BLaER1 treated with 17β-estradiol and CSF1 and Interleukin-3, amounts not matched to agents 10 nM and 100 nM (cell line): ENCODE data around the gene C3orf18.
A peak's percentile ranks its signal among the peaks of the same experiment; 100 is the strongest.

Experiments used
- H3K27ac ChIP-seq, 11 experiments: shearing (Covaris generic); formaldehyde crosslinking; 2 replicates each; pipeline ENCODE4 v1.8.1; 2022
- H3K27me3 ChIP-seq, 11 experiments: shearing (Covaris generic); formaldehyde crosslinking; 2 replicates each; pipeline ENCODE4 v1.8.1; 2022
- H3K36me3 ChIP-seq, 11 experiments: shearing (Covaris generic); formaldehyde crosslinking; 2 replicates each; pipeline ENCODE4 v1.8.1; 2022
- H3K4me1 ChIP-seq, 10 experiments: shearing (Covaris generic); formaldehyde crosslinking; 2 replicates each; pipeline ENCODE4 v1.8.1; 2022
- H3K4me2 ChIP-seq, 11 experiments: shearing (Covaris generic); formaldehyde crosslinking; 2 replicates each; pipeline ENCODE4 v1.8.1; 2022
- H3K4me3 ChIP-seq, 10 experiments: shearing (Covaris generic); formaldehyde crosslinking; 2 replicates each; pipeline ENCODE4 v1.8.1; 2022
- H3K9ac ChIP-seq, 11 experiments: shearing (Covaris generic); formaldehyde crosslinking; 2 replicates each; pipeline ENCODE4 v1.8.1; 2022
- H3K9me3 ChIP-seq, 11 experiments: shearing (Covaris generic); formaldehyde crosslinking; replicated peaks in 1 of 11; 2 replicates each; pipeline ENCODE4 v1.8.1; 2022
- H4K20me1 ChIP-seq, 11 experiments: shearing (Covaris generic); formaldehyde crosslinking; 2 replicates each; pipeline ENCODE4 v1.8.1; 2022
- Cebpa-rat ChIP-seq, 11 experiments: shearing (Covaris generic); IDR thresholded peaks; 2 replicates each; pipeline ENCODE4 v1.8.1; 2022

Gene C3orf18

GRCh38 chr3:50611464-50612233, 44.1 kb upstream of the C3orf18 start, which contains the start of gene CISH:
CISH (minus strand) TSS chr3:50611774; CDS start chr3:50611650, 124 bp downstream.
- Histone ChIP-seq H4K20me1 (peaks cover 5 to 48% (median 45%) of the 10 kb centered on the region in 11 experiments; a peak in 21 of 22 replicates), H3K9ac (peak within 1 kb of the TSS; percentile 88 to 95 (median 93)), H3K36me3 (peaks cover 10 to 41% (median 39%) of the 10 kb centered on the region in 11 experiments; a peak in 21 of 22 replicates), H3K4me1 (peaks cover 56 to 79% (median 77%) of the 10 kb centered on the region in 10 experiments), H3K27ac (peak within 1 kb of the TSS; percentile 81 to 95 (median 92)), H3K4me3 (peak within 1 kb of the TSS; percentile 63 to 98 (median 87)), H3K4me2 (peak within 1 kb of the TSS; percentile 97 to 100 (median 100)), H3K9me3 (no peaks in the 10 kb centered on the region), H3K27me3 (peaks cover 0 to 13% (median 0%) of the 10 kb centered on the region in 11 experiments; a peak in 3 of 22 replicates)
- TF ChIP-seq Cebpa-rat (IDR thresholded peaks at IDR 0.05) = no peak

GRCh38 chr3:50610992-50611463, 43.5 kb upstream of the C3orf18 start:
- Histone ChIP-seq H3K27me3 (peaks cover 0 to 13% (median 0%) of the 10 kb centered on the region in 11 experiments; a peak in 3 of 22 replicates), H3K4me1 (peaks cover 56 to 80% (median 79%) of the 10 kb centered on the region in 10 experiments), H3K4me2 (peak overlapping the region; percentile 97 to 100 (median 100)), H3K36me3 (peaks cover 12 to 47% (median 45%) of the 10 kb centered on the region in 11 experiments; a peak in 21 of 22 replicates), H3K27ac (peak overlapping the region; percentile 81 to 95 (median 92)), H3K4me3 (peak overlapping the region; percentile 63 to 98 (median 87)), H3K9ac (peak overlapping the region; percentile 88 to 95 (median 93)), H4K20me1 (peaks cover 5 to 54% (median 51%) of the 10 kb centered on the region in 11 experiments; a peak in 21 of 22 replicates), H3K9me3 (no peaks in the 10 kb centered on the region)
- TF ChIP-seq Cebpa-rat (IDR thresholded peaks at IDR 0.05) = no peak

DNA sequence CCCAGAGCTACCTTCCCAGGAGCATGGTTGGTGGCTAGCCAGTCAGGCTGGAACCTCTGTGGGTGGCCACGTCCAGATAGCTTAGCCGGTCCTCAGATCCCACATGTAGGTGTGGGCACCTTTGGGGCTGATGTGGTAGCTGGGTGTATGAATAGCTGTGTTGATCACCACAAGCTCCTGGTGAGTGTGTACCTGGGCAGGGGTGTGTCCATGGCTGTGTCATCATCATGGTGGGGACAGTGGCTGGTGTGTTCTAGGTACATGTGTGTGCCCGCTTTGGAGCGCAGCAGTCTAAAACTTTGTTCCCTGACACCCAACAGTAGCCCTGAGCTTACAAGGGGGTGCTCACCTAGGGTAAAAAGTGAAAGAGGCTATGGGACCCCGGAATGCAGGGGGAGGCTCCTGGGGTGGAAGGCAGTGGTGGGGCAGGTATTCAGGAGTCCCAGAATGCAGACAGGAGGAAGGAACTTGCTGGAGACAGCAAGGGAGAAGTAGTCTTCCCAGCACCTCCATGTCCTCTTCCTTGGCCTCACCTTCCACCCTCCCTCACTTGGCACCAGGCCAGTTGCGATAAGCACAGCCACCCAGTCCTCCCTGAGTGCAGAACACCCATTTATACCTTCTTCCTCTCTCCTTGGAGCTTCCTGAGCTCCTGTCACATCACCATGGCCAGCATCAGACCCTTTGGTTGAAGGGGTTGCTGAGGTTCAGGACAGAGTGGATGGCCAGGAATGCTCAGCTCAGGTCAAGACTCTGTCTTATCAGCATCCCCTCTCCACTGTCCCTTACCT, 42.8 kb upstream of the C3orf18 start:
- TF ChIP-seq Cebpa-rat (IDR thresholded peaks at IDR 0.05) = no peak
- peak overlapping the region; percentile 97 to 100 (median 100) for H3K4me2 ChIP-seq
- H3K27me3 ChIP-seq = peaks cover 0 to 13% (median 0%) of the 10 kb centered on the region in 11 experiments; a peak in 3 of 22 replicates
- peaks cover 5 to 60% (median 55%) of the 10 kb centered on the region in 11 experiments; a peak in 21 of 22 replicates for H4K20me1 ChIP-seq
- no peaks in the 10 kb centered on the region for H3K9me3 ChIP-seq
- H3K9ac ChIP-seq = peak overlapping the region; percentile 88 to 95 (median 93)
- H3K27ac ChIP-seq = peak overlapping the region; percentile 81 to 95 (median 92); a peak in 21 of 22 replicates
- H3K4me3 ChIP-seq = peak overlapping the region; percentile 63 to 98 (median 87)
- peaks cover 12 to 54% (median 52%) of the 10 kb centered on the region in 11 experiments; a peak in 21 of 22 replicates for H3K36me3 ChIP-seq
- H3K4me1 ChIP-seq = peaks cover 56 to 80% (median 79%) of the 10 kb centered on the region in 10 experiments

- no peaks in the 10 kb centered on the region for H3K9me3 ChIP-seq
- H3K4me1 ChIP-seq = peaks cover 60 to 83% (median 80%) of the 10 kb centered on the region in 10 experiments
- no peak for TF ChIP-seq Cebpa-rat (IDR thresholded peaks at IDR 0.05)
- peaks cover 5 to 61% (median 55%) of the 10 kb centered on the region in 11 experiments; a peak in 21 of 22 replicates for H4K20me1 ChIP-seq
- peaks cover 0 to 13% (median 0%) of the 10 kb centered on the region in 11 experiments; a peak in 3 of 22 replicates for H3K27me3 ChIP-seq
- peak overlapping the region; percentile 63 to 98 (median 87); a peak in 18 of 20 replicates for H3K4me3 ChIP-seq
- H3K27ac ChIP-seq = peak overlapping the region in 10 of 11 experiments; percentile 40 to 95 (median 87); a peak in 13 of 22 replicates
- H3K9ac ChIP-seq = peak overlapping the region; percentile 88 to 95 (median 93); a peak in 19 of 22 replicates
- H3K36me3 ChIP-seq = peaks cover 12 to 60% (median 58%) of the 10 kb centered on the region in 11 experiments; a peak in 21 of 22 replicates
- peak overlapping the region; percentile 97 to 100 (median 100) for H3K4me2 ChIP-seq
These were observed 42.2 kb upstream of the C3orf18 start for GRCh38 chr3:50609763-50610085.

DNA sequence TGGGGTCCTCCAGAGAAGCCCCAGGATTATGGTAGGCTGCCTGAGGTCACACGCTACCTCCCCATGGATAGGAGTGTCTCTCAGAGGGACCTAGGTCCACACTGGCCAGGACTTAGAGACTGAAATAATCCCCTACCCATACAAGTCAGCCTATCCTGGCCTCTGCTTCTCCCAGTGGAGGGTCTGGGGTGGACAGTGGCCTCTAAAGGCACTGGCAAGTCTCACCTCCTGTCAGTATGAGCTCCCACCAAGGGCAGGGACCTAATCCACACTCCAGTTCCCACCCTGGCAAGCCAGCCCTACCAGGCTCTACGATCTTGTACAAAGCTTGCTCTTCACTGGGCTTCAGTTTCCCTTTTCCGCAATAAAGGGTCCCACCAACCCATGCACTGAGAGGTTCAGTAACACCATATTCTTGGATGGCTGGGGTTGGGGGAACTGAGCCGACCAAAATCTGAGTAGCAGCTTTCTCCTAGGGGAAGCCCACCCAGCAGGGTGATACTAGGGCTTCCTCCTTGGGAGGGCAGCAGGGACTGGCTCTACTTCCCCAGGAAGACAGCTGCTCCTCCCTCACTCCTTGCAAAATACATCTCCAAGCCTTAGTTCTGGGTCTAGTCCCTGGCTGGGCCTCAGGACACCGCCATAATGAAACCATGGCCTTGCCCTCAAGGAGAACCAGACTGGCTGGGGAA, 41.7 kb upstream of the C3orf18 start:
- Histone ChIP-seq H4K20me1 (peaks cover 5 to 61% (median 55%) of the 10 kb centered on the region in 11 experiments; a peak in 21 of 22 replicates), H3K36me3 (peaks cover 12 to 65% (median 63%) of the 10 kb centered on the region in 11 experiments; a peak in 21 of 22 replicates), H3K4me1 (peaks cover 65 to 88% (median 85%) of the 10 kb centered on the region in 10 experiments), H3K27me3 (peaks cover 0 to 13% (median 0%) of the 10 kb centered on the region in 11 experiments; a peak in 3 of 22 replicates), H3K4me2 (peak overlapping the region; percentile 97 to 100 (median 100)), H3K9ac (peak overlapping the region in 10 of 11 experiments; percentile 88 to 95 (median 94); a peak in 21 of 22 replicates), H3K9me3 (no peaks in the 10 kb centered on the region), H3K4me3 (peak overlapping the region in 8 of 10 experiments; percentile 85 to 98 (median 88); a peak in 16 of 20 replicates), H3K27ac (peak overlapping the region in 10 of 11 experiments; percentile 15 to 95 (median 87); a peak in 12 of 22 replicates)
- TF ChIP-seq Cebpa-rat (IDR thresholded peaks at IDR 0.05) = no peak

DNA sequence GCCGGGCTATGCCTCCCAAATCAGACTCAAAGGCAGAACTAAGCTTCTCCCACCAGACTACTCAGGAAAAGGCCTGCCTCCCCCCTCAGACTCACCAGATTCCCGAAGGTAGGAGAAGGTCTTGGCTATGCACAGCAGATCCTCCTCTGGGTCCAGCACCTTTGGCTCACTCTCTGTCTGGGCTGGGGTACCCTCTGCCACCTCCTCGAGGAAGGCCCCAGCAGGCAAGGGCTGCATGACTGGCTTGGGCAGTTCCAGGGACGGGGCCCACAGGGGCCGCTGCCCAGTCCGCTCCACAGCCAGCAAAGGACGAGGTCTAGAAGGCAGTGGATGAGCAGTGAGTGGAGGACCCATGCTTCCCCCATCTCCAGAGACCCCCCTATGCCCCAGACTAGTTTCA, 40.7 kb upstream of the C3orf18 start:
- Histone ChIP-seq H4K20me1 (peaks cover 5 to 61% (median 55%) of the 10 kb centered on the region in 11 experiments; a peak in 21 of 22 replicates), H3K36me3 (peaks cover 12 to 75% (median 71%) of the 10 kb centered on the region in 11 experiments; a peak in 21 of 22 replicates), H3K4me2 (peak overlapping the region in 9 of 11 experiments; percentile 97 to 100 (median 100); a peak in 17 of 22 replicates), H3K4me1 (peaks cover 75 to 89% (median 86%) of the 10 kb centered on the region in 10 experiments), H3K4me3 (peak overlapping the region in 7 of 10 experiments; percentile 18 to 98 (median 87); a peak in 14 of 20 replicates), H3K27ac (peak overlapping the region in 6 of 11 experiments; percentile 5 to 92 (median 24); a peak in 5 of 22 replicates), H3K27me3 (peaks cover 0 to 12% (median 0%) of the 10 kb centered on the region in 11 experiments; a peak in 3 of 22 replicates), H3K9ac (peak overlapping the region in 10 of 11 experiments; percentile 12 to 95 (median 92); a peak in 14 of 22 replicates), H3K9me3 (no peaks in the 10 kb centered on the region)
- TF ChIP-seq Cebpa-rat (IDR thresholded peaks at IDR 0.05) = no peak
